Measurements from ENCODE around the gene EVC2.
"Not testable (repeated sequence)": the region's sequence is repeated elsewhere in the genome, so short reads cannot be mapped to it uniquely, and the experiment has no call there.

EVC2 gene

DNA sequence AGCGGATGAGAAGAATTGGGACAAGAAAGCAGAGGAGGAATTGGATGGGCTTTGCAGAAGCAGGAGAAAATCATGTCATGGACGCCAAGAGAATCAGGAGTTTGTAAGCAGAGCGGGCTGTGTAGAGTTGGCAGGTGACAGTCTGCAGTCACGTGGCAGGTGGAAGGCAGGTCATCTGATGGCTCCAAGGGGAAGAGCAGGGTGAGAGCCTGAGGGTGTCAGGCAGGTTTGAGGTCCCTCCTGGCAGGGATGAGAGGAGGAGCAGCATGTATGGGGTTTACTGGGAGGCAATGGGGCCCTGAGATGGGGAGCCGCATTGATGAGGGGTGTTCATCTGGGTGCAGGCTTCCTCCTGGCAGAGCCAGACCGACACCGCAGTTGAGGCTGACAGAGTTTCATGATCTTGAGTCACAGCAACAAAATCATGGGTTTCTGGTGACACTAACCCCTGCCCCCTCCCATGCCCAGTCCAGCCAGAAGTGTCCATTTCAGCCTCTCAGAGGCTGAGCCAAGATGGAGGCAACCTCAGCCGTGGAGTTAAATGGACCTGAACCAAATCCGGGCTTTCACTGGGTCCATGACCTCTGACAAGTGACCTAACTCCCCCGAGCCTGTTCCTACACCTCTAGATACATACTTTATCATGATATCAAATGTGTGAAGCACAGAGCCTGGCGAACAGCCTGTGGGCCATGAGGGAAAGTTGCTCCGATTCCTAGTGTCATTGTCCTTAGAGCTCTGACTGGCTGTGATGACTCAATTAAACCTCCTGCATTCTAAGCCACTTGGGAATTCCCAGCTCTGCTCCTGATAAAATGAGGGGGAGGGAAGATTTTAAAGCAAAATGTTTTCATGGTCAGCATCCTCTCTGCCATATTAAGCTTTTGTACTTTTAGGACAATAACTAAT is 38.7 kb upstream of the EVC2 start:
- no peak for DNase-seq (ENCODE audit: low read depth in 2 of 2)

DNA sequence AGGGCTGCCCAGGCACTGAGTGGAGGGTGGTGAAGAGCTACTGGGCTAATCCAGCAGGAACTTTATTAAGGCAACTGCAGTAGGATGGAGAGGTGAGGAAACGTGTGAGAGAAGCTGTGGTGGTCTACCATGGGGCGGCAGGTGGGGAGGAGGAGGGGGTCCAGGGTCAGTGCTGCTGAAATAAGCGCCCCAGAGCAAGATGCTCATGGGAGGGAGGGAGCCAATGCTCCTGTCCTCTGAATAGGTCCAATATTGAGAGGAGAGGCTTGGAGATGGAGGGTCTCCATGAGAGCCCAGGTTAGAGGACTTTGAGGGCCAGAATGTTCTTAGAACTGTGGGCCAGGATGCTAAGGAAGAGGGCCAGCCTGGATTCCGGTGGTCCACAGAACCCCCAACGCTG is 37.9 kb upstream of the EVC2 start:
- DNase-seq (ENCODE audit: low read depth in 2 of 2): no peak

GRCh38 chr4:5742968-5743367 is 34.6 kb upstream of the EVC2 start:
- DNase-seq (ENCODE audit: low read depth in 2 of 2): no peak

DNA sequence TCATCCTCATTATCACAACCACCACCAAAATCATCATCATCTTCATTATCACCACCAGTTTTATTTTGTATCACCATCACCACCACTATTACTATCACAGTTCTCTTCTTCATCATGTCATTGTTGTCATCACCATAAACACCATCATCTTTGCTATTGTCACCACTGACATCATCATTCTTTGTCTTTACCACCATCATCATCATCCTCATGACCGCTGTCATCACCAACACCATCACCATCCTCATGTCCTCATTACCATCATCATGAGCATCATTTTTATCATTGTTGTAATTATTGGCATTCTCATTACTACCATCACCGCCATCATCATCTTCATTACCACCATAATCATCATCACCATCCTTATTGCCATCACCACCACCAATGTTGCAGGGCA is 34.0 kb upstream of the EVC2 start:
- no peak for DNase-seq (ENCODE audit: low read depth in 2 of 2)

- no peak for DNase-seq (ENCODE audit: low read depth in 2 of 2)
Measured at GRCh38 chr4:5738061-5738460, 29.7 kb upstream of the EVC2 start.

DNA sequence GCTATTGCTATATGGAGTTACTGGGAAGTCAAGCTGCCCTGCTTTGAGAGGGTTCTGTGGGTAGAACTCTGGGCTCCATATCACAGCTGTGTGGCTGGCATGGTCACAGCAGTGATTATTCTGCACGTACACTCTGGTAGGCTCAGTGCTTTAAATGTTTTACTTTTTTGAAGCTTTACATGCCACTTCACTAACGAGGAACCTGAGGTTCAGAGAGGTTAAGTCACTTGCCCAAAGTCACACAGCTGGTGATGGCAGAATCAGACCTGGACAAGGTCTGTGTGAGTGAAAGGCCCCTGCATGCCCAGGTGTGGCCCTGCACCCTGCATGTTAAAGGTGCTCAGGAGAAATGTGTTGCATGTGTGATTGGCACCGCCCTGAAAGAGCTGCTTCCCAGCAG is 27.1 kb upstream of the EVC2 start:
- DNase-seq (ENCODE audit: low read depth in 2 of 2): no peak

GRCh38 chr4:5734853-5735252 is 26.5 kb upstream of the EVC2 start:
- DNase-seq (ENCODE audit: low read depth in 2 of 2): no peak

DNA sequence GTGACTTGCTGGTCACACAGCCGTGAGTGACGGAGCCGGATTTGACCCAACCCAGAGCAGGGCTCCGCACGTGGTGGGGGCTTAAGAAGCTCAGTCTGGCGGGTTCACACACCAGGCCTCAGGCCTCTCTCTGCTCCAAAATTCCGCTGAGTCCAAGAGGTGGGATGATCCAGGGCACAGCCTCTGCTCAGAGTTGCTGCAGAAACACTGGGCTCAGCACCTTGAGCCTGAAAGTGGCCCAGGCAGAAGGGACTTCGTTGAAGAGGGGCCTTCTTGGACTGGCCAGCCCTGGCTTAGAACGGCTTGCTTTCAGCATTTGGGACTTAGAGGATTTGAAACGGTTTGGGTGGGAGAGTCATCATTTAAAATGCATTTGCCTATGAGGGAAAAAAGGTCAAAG is 23.8 kb upstream of the EVC2 start:
- DNase-seq (ENCODE audit: low read depth in 2 of 2): no peak

- no peak for DNase-seq (ENCODE audit: low read depth in 2 of 2)
Measured at GRCh38 chr4:5730993-5731990, 22.9 kb upstream of the EVC2 start.

- DNase-seq (ENCODE audit: low read depth in 2 of 2): no peak
Measured at GRCh38 chr4:5730436-5730835, 22.1 kb upstream of the EVC2 start.

DNA sequence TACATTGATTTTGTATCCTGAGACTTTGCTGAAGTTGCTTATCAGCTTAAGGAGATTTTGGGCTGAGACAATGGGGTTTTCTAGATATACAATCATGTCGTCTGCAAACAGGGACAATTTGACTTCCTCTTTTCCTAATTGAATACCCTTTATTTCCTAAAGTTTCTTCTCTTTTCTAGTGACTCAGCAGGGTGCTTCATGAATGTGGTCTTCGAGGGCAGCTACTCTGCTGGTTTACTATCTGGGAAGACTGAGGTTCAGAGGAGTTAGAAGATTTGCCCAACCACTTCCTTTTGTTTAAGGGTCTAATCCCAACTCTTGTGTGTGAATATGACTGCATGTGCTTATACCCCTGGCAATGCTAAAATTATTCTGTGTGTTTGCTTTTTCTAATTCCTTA is 20.1 kb upstream of the EVC2 start:
- DNase-seq (ENCODE audit: low read depth in 2 of 2): not testable (repeated sequence)

GRCh38 chr4:5724377-5724776 is 16.0 kb upstream of the EVC2 start:
- no peak for DNase-seq (ENCODE audit: low read depth in 2 of 2)

DNA sequence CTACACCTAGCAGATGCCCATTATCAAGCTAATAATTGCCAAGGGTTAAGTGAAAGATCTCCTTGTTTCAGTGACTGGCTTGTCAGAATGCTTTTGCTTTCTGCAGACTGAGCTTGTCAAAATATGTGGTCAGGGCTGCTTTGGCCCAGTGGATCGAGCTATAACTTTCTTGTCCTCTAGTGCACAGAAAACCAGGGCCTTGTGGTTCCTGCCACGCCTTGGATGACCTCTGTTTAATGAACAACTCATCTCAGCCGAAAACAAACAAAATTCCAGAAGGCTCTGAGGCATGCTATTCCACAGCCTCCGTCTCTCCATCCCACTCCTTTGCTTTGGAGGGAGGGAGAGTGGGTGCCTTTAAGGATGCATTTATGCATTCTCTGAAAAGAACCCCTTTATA is 14.0 kb upstream of the EVC2 start:
- DNase-seq (ENCODE audit: low read depth in 2 of 2): no peak

GRCh38 chr4:5721923-5722322 is 13.6 kb upstream of the EVC2 start:
- DNase-seq (ENCODE audit: low read depth in 2 of 2): no peak

DNA sequence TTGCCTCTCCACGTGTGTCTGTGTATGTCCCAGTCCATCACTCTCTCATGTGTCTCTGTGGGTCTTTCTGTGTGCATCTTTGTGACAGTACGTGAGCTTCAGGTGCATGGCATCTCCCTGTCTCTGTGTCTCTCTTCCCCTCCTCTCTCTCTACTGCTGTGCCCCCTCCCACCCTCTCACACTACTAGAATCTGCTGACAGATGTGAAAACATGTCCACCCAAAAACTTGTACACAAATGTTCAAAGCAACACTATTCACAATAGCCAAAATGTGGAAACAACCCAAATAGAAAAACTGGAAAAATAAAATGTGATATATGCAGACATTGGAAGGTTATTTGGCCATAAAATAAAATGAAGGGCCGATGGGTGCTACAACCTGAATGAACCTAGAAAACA is 12.6 kb upstream of the EVC2 start:
- DNase-seq (ENCODE audit: low read depth in 2 of 2): no peak

- no peak for DNase-seq (ENCODE audit: low read depth in 2 of 2)
Measured at GRCh38 chr4:5720157-5720850, 11.9 kb upstream of the EVC2 start.

- DNase-seq (ENCODE audit: low read depth in 2 of 2): no peak
Measured at GRCh38 chr4:5719350-5720055, 11.1 kb upstream of the EVC2 start.

- DNase-seq (ENCODE audit: low read depth in 2 of 2): no peak
Measured at GRCh38 chr4:5718411-5718810, 10.1 kb upstream of the EVC2 start.

GRCh38 chr4:5717449-5718158 is 9.2 kb upstream of the EVC2 start:
- DNase-seq (ENCODE audit: low read depth in 2 of 2): no peak

- DNase-seq (ENCODE audit: low read depth in 2 of 2): no peak
Measured at GRCh38 chr4:5716391-5716790, 8.0 kb upstream of the EVC2 start.

GRCh38 chr4:5715357-5715756 is 7.0 kb upstream of the EVC2 start:
- no peak for DNase-seq (ENCODE audit: low read depth in 2 of 2)
